Thyroid gland (tissue), 4 donors: Measurements from ENCODE around the gene ADAM33.

ENCODE experiments used
- POLR2A ChIP-seq, 2 donors: fragments of 450-650 bp; IDR thresholded peaks; one replicate each; pipeline ENCODE4 v1.6.1; 2017; ENCODE audit warnings: antibody characterized with exemption in 2 of 2, mild to moderate bottlenecking in 2 of 2, moderate library complexity in 1 of 2
- TF ChIP-seq, protein P1 (sequence below), 6 experiments: fragments of 200-600 bp in 3 of 6; fragments of 450-650 bp in 3 of 6; sonication (generic) in 3 of 6; IDR thresholded peaks; one replicate each; pipeline ENCODE4 v1.5.1; 2016 to 2019; ENCODE audit warnings: antibody characterized with exemption in 6 of 6, mild to moderate bottlenecking in 2 of 6, inconsistent platforms in 1 of 6, moderate library complexity in 1 of 6

DNA sequence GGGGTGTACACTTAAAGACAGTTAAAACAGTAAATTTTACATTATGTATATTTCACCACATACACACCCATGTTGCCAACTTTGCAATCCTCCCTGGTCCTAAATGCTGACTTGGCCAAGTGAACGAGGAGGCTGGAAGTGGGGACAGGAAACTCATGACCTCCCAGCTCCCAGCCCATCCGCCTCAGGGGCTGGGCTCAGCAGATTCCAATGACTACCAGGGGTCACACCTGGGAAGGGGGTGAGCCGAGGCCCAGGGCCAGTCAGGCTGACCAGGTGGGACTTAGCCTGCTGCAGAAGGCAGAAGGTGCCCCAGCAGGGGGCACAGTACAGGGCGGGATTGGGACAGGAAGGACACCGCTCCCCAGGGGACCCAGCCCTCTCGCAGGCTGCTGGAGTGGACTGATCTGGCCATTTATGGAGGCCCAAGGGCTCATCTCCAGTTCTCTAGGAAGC lies 28.2 kb upstream of the ADAM33 start:
- TF ChIP-seq, protein P1, sequence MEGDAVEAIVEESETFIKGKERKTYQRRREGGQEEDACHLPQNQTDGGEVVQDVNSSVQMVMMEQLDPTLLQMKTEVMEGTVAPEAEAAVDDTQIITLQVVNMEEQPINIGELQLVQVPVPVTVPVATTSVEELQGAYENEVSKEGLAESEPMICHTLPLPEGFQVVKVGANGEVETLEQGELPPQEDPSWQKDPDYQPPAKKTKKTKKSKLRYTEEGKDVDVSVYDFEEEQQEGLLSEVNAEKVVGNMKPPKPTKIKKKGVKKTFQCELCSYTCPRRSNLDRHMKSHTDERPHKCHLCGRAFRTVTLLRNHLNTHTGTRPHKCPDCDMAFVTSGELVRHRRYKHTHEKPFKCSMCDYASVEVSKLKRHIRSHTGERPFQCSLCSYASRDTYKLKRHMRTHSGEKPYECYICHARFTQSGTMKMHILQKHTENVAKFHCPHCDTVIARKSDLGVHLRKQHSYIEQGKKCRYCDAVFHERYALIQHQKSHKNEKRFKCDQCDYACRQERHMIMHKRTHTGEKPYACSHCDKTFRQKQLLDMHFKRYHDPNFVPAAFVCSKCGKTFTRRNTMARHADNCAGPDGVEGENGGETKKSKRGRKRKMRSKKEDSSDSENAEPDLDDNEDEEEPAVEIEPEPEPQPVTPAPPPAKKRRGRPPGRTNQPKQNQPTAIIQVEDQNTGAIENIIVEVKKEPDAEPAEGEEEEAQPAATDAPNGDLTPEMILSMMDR (IDR thresholded peaks at IDR 0.05): no peak
- no peak for TF ChIP-seq POLR2A (IDR thresholded peaks at IDR 0.05)
